ENCODE data around the gene AFF3.

GRCh38 chr2:99722476-99722875 is 419.9 kb downstream of the AFF3 start:
- TF ChIP-seq POLR2A (IDR thresholded peaks at IDR 0.05) (no peak), CTCF (IDR thresholded peaks at IDR 0.05) (no peak)

Data from right lobe of liver (tissue), 4 donors.